ENCODE data around the gene CENPN. TPM values are rescaled to one million over a fixed set of nuclear protein-coding genes. Genes with fewer than 3 reads are reported as not detected.
A peak's percentile ranks its signal among the peaks of the same experiment; 100 is the strongest.

Gene CENPN
- total RNA-seq, 1 experiment from 2014 or later = 38.4 TPM

DNA sequence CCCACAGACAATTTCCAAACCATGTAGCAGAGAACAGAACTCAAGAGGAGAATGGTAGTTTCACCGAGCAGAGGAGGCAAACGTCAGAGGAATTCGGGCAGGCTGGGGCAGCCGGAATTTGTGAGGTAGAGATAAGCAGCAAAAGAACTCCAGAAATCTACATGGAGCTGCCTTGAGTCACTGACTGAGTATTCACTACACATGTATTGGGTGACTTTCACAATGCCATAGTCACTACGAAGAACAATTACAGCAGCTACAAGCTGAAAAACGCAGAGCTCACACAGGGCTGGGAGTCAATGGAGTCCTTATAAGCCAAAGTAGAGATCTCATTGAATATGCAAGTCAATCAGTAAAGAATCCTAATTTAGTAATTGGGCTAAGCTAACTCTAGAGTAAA, 13.7 kb upstream of the CENPN start:
- TF ChIP-seq, protein P1, sequence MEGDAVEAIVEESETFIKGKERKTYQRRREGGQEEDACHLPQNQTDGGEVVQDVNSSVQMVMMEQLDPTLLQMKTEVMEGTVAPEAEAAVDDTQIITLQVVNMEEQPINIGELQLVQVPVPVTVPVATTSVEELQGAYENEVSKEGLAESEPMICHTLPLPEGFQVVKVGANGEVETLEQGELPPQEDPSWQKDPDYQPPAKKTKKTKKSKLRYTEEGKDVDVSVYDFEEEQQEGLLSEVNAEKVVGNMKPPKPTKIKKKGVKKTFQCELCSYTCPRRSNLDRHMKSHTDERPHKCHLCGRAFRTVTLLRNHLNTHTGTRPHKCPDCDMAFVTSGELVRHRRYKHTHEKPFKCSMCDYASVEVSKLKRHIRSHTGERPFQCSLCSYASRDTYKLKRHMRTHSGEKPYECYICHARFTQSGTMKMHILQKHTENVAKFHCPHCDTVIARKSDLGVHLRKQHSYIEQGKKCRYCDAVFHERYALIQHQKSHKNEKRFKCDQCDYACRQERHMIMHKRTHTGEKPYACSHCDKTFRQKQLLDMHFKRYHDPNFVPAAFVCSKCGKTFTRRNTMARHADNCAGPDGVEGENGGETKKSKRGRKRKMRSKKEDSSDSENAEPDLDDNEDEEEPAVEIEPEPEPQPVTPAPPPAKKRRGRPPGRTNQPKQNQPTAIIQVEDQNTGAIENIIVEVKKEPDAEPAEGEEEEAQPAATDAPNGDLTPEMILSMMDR (IDR thresholded peaks at IDR 0.05; ENCODE audit: unreplicated experiment) = no peak

DNA sequence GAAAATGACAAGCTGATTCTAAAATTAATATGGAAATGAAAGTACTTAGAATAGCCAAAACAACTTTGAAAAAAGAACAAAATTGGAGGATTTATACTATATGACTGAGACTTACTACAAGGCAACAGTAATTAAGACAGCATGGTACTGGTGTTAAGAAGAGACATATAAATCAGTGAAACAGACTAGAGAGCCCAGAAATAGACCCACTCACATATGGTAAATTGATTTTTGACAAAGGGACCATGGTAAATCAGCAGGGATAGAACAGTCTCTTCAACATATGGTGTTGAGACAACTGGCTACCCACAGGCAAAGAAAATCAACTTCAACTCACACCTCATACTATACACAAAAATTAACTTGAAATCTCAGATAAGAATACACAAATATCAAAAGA, 13.2 kb upstream of the CENPN start:
- H3K27me3 Mint-ChIP-seq (ENCODE audit: insufficient read depth, unreplicated experiment) = no peaks in the 10 kb centered on the region
- H3K27ac Mint-ChIP-seq (ENCODE audit: low read depth, unreplicated experiment) = peak overlapping the region; percentile 92
- peaks cover 11% of the 10 kb centered on the region for H3K36me3 Mint-ChIP-seq (ENCODE audit: insufficient read depth, unreplicated experiment)
- ChIA-PET CTCF (interaction anchor here (0.7 to 3.6 kb wide), 7 partner anchors 7 to 43 kb away, joined by 3 to 34 read pairs (median 4); partner anchors contain the start of gene ATMIN), POLR2A (interaction anchor here (0.6 to 3.3 kb wide), 8 partner anchors 10 to 1944 kb away, joined by 3 to 64 read pairs (median 4); partner anchors contain the start of genes CENPN, CMC2 and GAN)
- TF ChIP-seq, protein P1 (IDR thresholded peaks at IDR 0.05; ENCODE audit: unreplicated experiment) = no peak
- H3K9me3 Mint-ChIP-seq (ENCODE audit: unreplicated experiment) = no peaks in the 10 kb centered on the region
- H3K4me1 Mint-ChIP-seq (ENCODE audit: insufficient read depth, unreplicated experiment) = peaks cover 23% of the 10 kb centered on the region
- intact Hi-C loops (cut with micrococcal nuclease) = no loop called here
- BruUV-seq (replicated peaks) = no TSS peak
- no peak for DNase-seq (ENCODE audit: unreplicated experiment)
- peak overlapping the region; percentile 67 for H3K4me3 Mint-ChIP-seq (ENCODE audit: unreplicated experiment)

More for the DNA sequence above, 13.7 kb upstream of the CENPN start:
- H3K27ac Mint-ChIP-seq (ENCODE audit: low read depth, unreplicated experiment) = peak overlapping the region; percentile 92
- peak; percentile 67 for DNase-seq (ENCODE audit: unreplicated experiment)
- BruUV-seq (replicated peaks) = no TSS peak
- CTCF ChIA-PET = interaction anchor here (0.7 to 3.6 kb wide), 6 partner anchors 8 to 43 kb away, joined by 3 to 34 read pairs (median 6); partner anchors contain the start of gene ATMIN
- peak overlapping the region; percentile 67 for H3K4me3 Mint-ChIP-seq (ENCODE audit: unreplicated experiment)
- H3K36me3 Mint-ChIP-seq (ENCODE audit: insufficient read depth, unreplicated experiment) = peaks cover 11% of the 10 kb centered on the region
- no peaks in the 10 kb centered on the region for H3K27me3 Mint-ChIP-seq (ENCODE audit: insufficient read depth, unreplicated experiment)
- peaks cover 23% of the 10 kb centered on the region for H3K4me1 Mint-ChIP-seq (ENCODE audit: insufficient read depth, unreplicated experiment)
- intact Hi-C loops (cut with micrococcal nuclease) = no loop called here
- POLR2A ChIA-PET = interaction anchor here (0.6 to 3.3 kb wide), 13 partner anchors 9 to 1944 kb away, joined by 3 to 64 read pairs (median 3); partner anchors contain the start of genes ATMIN, CENPN, CMC2 and GAN
- H3K9me3 Mint-ChIP-seq (ENCODE audit: unreplicated experiment) = no peaks in the 10 kb centered on the region

DNA sequence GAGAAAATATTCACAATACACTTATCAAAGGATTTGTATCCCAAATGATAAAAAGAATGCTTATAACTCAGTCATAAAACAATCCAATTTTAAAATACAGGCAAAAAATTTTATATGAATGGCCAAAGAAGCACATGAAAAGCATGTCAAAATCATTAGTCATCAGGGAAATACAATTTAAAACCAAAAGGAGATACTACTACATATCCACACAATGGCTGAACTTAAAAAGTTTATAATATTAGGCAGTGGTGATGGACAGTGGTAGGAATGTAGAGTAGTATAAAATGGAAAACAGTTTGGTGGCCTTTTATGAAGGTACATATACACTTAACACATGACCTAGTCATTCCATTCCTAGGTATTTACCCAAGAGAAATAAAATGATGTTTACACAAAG, 12.6 kb upstream of the CENPN start:
- DNase-seq (ENCODE audit: unreplicated experiment) = no peak
- H3K36me3 Mint-ChIP-seq (ENCODE audit: insufficient read depth, unreplicated experiment) = peaks cover 7% of the 10 kb centered on the region
- peaks cover 23% of the 10 kb centered on the region for H3K4me1 Mint-ChIP-seq (ENCODE audit: insufficient read depth, unreplicated experiment)
- no peaks in the 10 kb centered on the region for H3K9me3 Mint-ChIP-seq (ENCODE audit: unreplicated experiment)
- ChIA-PET POLR2A (interaction anchor here (2.2 to 3.3 kb wide), 2 partner anchors 10 kb away, joined by 5 to 64 read pairs; partner anchors contain the start of genes CENPN and CMC2), CTCF (interaction anchor here (1.0 to 3.6 kb wide), 4 partner anchors 9 to 42 kb away, joined by 4 to 34 read pairs (median 6); partner anchors contain the start of gene ATMIN)
- TF ChIP-seq, protein P1 (IDR thresholded peaks at IDR 0.05; ENCODE audit: unreplicated experiment) = no peak
- intact Hi-C loops (cut with micrococcal nuclease) = no loop called here
- no TSS peak for BruUV-seq (replicated peaks)
- peak overlapping the region; percentile 92 for H3K27ac Mint-ChIP-seq (ENCODE audit: low read depth, unreplicated experiment)
- H3K4me3 Mint-ChIP-seq (ENCODE audit: unreplicated experiment) = no peak overlapping the region
- no peaks in the 10 kb centered on the region for H3K27me3 Mint-ChIP-seq (ENCODE audit: insufficient read depth, unreplicated experiment)

DNA sequence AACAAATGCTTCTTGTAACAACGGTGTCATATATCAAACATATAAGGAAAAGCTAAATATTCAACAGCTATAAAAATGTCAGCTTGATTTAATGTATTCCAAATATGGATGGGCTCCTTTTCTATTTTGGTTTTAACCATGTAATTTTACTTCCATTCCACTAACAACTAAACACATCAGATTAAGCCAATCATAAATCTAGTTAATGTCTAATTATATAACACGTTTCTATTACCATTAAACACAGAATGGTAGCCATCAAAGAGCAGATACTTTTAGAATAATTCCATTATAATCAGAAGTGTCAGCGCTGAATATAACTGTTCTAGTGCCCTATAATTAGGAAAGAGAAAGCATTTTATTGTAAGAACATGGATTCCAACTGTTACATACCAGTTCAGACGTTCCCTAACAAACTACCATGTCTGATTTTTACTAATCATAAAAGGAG, 10.3 kb upstream of the CENPN start:
- no peak for DNase-seq (ENCODE audit: unreplicated experiment)
- Mint-ChIP-seq H3K4me1 (ENCODE audit: insufficient read depth, unreplicated experiment) (peaks cover 23% of the 10 kb centered on the region), H3K36me3 (ENCODE audit: insufficient read depth, unreplicated experiment) (no peaks in the 10 kb centered on the region), H3K4me3 (ENCODE audit: unreplicated experiment) (no peak overlapping the region), H3K27ac (ENCODE audit: low read depth, unreplicated experiment) (no peak overlapping the region), H3K9me3 (ENCODE audit: unreplicated experiment) (no peaks in the 10 kb centered on the region), H3K27me3 (ENCODE audit: insufficient read depth, unreplicated experiment) (no peaks in the 10 kb centered on the region)
- intact Hi-C loops (cut with micrococcal nuclease) = no loop called here
- CTCF ChIA-PET = no interaction called here
- TF ChIP-seq, protein P1 (IDR thresholded peaks at IDR 0.05; ENCODE audit: unreplicated experiment) = no peak
- BruUV-seq (replicated peaks) = no TSS peak
- POLR2A ChIA-PET = interaction anchor here (0.8 kb wide), 1 partner anchor 9 kb away, joined by 5 read pairs; no protein-coding TSS in a partner anchor

All from MCF 10A (cell line).